HepG2 (cell line): ENCODE data around the gene FCGBP. TPM values are rescaled to one million over a fixed set of nuclear protein-coding genes. Genes with fewer than 3 reads are reported as not detected.
A peak's percentile ranks its signal among the peaks of the same experiment; 100 is the strongest.

Experiments used
- ARID2 ChIP-seq: sonication (generic); formaldehyde crosslinking; IDR thresholded peaks from 2 replicates; pipeline ENCODE4 v1.8.1; 2022; ENCODE audit warnings: mild to moderate bottlenecking, missing genetic modification reagents, borderline replicate concordance
- FOSL1 ChIP-seq: sonication (generic); formaldehyde crosslinking; IDR thresholded peaks from 2 replicates; pipeline ENCODE4 v1.9.0; 2021; ENCODE audit warnings: missing genetic modification reagents, borderline replicate concordance
- FOXA3 ChIP-seq: IDR thresholded peaks from 2 replicates; pipeline ENCODE4 v1.6.1; 2016; ENCODE audit warnings: missing genetic modification reagents, missing compliant biosample characterization
- GTF2F1 ChIP-seq: fragments of 150-350 bp; IDR thresholded peaks from 2 replicates; pipeline ENCODE4 v1.6.1; 2014; ENCODE audit warnings: low read length
- HCFC1 ChIP-seq: fragments of 150-350 bp; IDR thresholded peaks from 2 replicates; pipeline ENCODE4 v1.6.1; 2014; ENCODE audit warnings: low read depth, low read length
- KAT7 ChIP-seq: IDR thresholded peaks from 2 replicates; pipeline ENCODE4 v1.6.1; 2018; ENCODE audit warnings: borderline replicate concordance, missing compliant biosample characterization
- KDM3A ChIP-seq: IDR thresholded peaks from 2 replicates; pipeline ENCODE4 v1.6.1; 2018; ENCODE audit warnings: low read depth, missing compliant biosample characterization
- KLF16 ChIP-seq, 2 experiments: sonication (generic) in 1 of 2; formaldehyde crosslinking in 1 of 2; IDR thresholded peaks; 2 replicates each; pipeline versions ENCODE4 v1.6.1 to v1.8.0; 2016 to 2023; ENCODE audit warnings: missing genetic modification reagents in 2 of 2, missing compliant biosample characterization in 1 of 2
- MTA1 ChIP-seq: sonication (generic); formaldehyde crosslinking; IDR thresholded peaks from 2 replicates; pipeline ENCODE4 v1.4.0; 2020; ENCODE audit warnings: missing genetic modification reagents, mild to moderate bottlenecking, borderline replicate concordance
- NR2F1 ChIP-seq, 2 experiments: fragments of 450-650 bp in 1 of 2; formaldehyde crosslinking in 1 of 2; IDR thresholded peaks; 2 replicates each; pipeline versions ENCODE4 v1.5.0 to v1.6.1; 2016 to 2020; ENCODE audit warnings: mild to moderate bottlenecking in 1 of 2, missing compliant biosample characterization in 1 of 2, missing genetic modification reagents in 1 of 2, moderate library complexity in 1 of 2
- PBX2 ChIP-seq: IDR thresholded peaks from 2 replicates; pipeline ENCODE4 v1.6.1; 2016; ENCODE audit warnings: control low read depth
- SNAI1 ChIP-seq: sonication (generic); formaldehyde crosslinking; IDR thresholded peaks from 2 replicates; pipeline ENCODE4 v1.5.0; 2020; ENCODE audit warnings: mild to moderate bottlenecking, missing genetic modification reagents, borderline replicate concordance
- ZC3H13 ChIP-seq: sonication (generic); formaldehyde crosslinking; IDR thresholded peaks from 2 replicates; pipeline ENCODE4 v1.8.1; 2023; ENCODE audit warnings: mild to moderate bottlenecking, missing genetic modification reagents, moderate library complexity
- ZNF253 ChIP-seq: sonication (generic); formaldehyde crosslinking; IDR thresholded peaks from 2 replicates; pipeline ENCODE4 v1.8.0; 2022; ENCODE audit warnings: mild to moderate bottlenecking, missing genetic modification reagents, borderline replicate concordance
- ZNF33A ChIP-seq: sonication (generic); formaldehyde crosslinking; IDR thresholded peaks from 2 replicates; pipeline ENCODE4 v1.5.1; 2020; ENCODE audit warnings: missing genetic modification reagents, mild to moderate bottlenecking, moderate library complexity, borderline replicate concordance
- ZNF34 ChIP-seq: sonication (generic); formaldehyde crosslinking; IDR thresholded peaks from 2 replicates; pipeline ENCODE4 v1.4.0; 2020; ENCODE audit warnings: mild to moderate bottlenecking, missing genetic modification reagents, borderline replicate concordance
- ZNF75D ChIP-seq: sonication (generic); formaldehyde crosslinking; IDR thresholded peaks from 2 replicates; pipeline ENCODE4 v1.8.1; 2023; ENCODE audit warnings: missing genetic modification reagents, mild to moderate bottlenecking, borderline replicate concordance
- polyA plus RNA-seq, 8 experiments: library from polyadenylated mRNA; depleted of rRNA in 3 of 8; stranded (reverse) in 7 of 8; unstranded in 1 of 8; fragments of >200 nt; fragmentation: Illumina TruSeq in 4 of 8; extraction: Trizol in 4 of 8; gene quantifications; 2 replicates each; pipeline versions ENCODE4 v1.2.1 to v1.2.3, GENCODE V29; 2011 to 2016; ENCODE audit warnings: low read depth in 4 of 8, missing spikeins in 1 of 8, mixed read lengths in 1 of 8; ENCODE audit not compliant: insufficient read depth in 1 of 8
- total RNA-seq, 5 experiments: library from RNA; depleted of rRNA; stranded (reverse); fragments of >200 nt; fragmentation: Illumina TruSeq; extraction: Trizol; gene quantifications; 2 replicates each; pipeline ENCODE4 v1.2.3, GENCODE V29; 2016; ENCODE audit warnings: low read depth in 1 of 5
- TF ChIP-seq, protein P1 (sequence below): sonication (generic); formaldehyde crosslinking; IDR thresholded peaks from 2 replicates; pipeline ENCODE4 v1.5.1; 2020; ENCODE audit warnings: missing genetic modification reagents, mild to moderate bottlenecking, borderline replicate concordance
- TF ChIP-seq, protein P2 (sequence below): sonication (generic); formaldehyde crosslinking; IDR thresholded peaks from 2 replicates; pipeline ENCODE4 v1.8.1; 2023; ENCODE audit warnings: mild to moderate bottlenecking, missing genetic modification reagents
- TF ChIP-seq, protein P3 (sequence below): sonication (generic); formaldehyde crosslinking; IDR thresholded peaks from 2 replicates; pipeline ENCODE4 v1.5.0; 2020; ENCODE audit warnings: missing genetic modification reagents, mild to moderate bottlenecking, borderline replicate concordance
- TF ChIP-seq, protein P4 (sequence below): sonication (generic); formaldehyde crosslinking; IDR thresholded peaks from 2 replicates; pipeline ENCODE4 v1.4.0; 2020; ENCODE audit warnings: missing genetic modification reagents

Gene FCGBP
- total and polyA plus RNA-seq, 2 of the 13 experiments (the other 11 are each of a cell fraction or from before 2014, with no cell fraction given) = 1.3 to 7.0 TPM

DNA sequence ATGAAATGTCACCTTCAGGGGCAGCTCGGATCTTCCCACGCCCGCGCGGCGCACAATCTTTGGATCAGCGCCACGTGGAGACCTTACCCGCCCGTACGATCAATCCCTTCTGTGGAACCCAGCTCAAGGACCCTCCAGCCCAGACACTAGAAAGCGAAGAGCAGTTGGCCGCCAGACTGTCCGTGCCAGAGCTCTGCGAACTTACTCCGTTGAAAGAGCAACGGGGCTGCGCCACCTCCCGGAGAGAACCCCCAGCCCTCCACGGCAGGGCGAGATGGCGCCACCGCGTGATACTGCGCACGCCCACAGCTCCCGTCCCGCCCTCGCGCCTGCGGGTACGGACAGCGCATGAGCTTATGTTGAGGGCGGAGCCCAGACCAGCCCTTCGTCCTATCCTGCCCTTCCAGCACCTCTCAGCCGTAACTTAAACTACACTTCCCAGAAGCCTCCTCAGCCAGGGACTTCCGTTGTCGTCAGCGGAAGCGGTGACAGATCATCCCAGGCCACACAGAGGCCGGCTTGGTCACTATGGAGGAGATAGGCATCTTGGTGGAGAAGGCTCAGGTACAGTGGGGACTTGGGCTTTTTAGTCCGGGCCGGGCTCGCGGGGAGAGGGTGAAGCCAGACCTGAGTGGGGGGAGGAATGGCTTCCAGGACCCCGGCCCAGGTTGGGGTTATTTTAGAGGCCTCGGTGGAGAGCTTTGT, 36.4 kb upstream of the FCGBP start, which contains the start of gene PSMC4 (continued):
- peak in 1 of 2 experiments; percentile 91; a peak in 2 of 4 replicates for TF ChIP-seq KLF16 (CRISPR knock-in tag; IDR thresholded peaks at IDR 0.05)
- no peak for TF ChIP-seq ZNF253 (CRISPR knock-in tag)
- TF ChIP-seq ZC3H13 (CRISPR knock-in tag) = no peak
- TF ChIP-seq, protein P1, sequence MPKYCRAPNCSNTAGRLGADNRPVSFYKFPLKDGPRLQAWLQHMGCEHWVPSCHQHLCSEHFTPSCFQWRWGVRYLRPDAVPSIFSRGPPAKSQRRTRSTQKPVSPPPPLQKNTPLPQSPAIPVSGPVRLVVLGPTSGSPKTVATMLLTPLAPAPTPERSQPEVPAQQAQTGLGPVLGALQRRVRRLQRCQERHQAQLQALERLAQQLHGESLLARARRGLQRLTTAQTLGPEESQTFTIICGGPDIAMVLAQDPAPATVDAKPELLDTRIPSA (CRISPR knock-in tag) = no peak
- no peak for TF ChIP-seq NR2F1 (CRISPR knock-in tag; IDR thresholded peaks at IDR 0.05)
- no peak for TF ChIP-seq ZNF75D
- peak; percentile 93 for TF ChIP-seq KDM3A (CRISPR knock-in tag)
- TF ChIP-seq, protein P2, sequence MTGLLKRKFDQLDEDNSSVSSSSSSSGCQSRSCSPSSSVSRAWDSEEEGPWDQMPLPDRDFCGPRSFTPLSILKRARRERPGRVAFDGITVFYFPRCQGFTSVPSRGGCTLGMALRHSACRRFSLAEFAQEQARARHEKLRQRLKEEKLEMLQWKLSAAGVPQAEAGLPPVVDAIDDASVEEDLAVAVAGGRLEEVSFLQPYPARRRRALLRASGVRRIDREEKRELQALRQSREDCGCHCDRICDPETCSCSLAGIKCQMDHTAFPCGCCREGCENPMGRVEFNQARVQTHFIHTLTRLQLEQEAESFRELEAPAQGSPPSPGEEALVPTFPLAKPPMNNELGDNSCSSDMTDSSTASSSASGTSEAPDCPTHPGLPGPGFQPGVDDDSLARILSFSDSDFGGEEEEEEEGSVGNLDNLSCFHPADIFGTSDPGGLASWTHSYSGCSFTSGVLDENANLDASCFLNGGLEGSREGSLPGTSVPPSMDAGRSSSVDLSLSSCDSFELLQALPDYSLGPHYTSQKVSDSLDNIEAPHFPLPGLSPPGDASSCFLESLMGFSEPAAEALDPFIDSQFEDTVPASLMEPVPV (CRISPR knock-in tag) = no peak
- 0 out of 2 replicates have a peak, but pooled peaks have one; percentile 62 for TF ChIP-seq ZNF33A
- TF ChIP-seq, protein P3, sequence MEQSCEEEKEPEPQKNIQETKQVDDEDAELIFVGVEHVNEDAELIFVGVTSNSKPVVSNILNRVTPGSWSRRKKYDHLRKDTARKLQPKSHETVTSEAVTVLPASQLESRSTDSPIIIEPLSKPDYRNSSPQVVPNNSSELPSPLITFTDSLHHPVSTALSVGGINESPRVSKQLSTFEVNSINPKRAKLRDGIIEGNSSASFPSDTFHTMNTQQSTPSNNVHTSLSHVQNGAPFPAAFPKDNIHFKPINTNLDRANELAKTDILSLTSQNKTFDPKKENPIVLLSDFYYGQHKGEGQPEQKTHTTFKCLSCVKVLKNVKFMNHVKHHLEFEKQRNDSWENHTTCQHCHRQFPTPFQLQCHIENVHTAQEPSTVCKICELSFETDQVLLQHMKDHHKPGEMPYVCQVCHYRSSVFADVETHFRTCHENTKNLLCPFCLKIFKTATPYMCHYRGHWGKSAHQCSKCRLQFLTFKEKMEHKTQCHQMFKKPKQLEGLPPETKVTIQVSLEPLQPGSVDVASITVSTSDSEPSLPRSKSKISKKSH = peak; percentile 71; the same call in 1 of the 2 replicates
- no peak for TF ChIP-seq SNAI1 (CRISPR knock-in tag)
- TF ChIP-seq ZNF34 = no peak
- TF ChIP-seq KAT7 (CRISPR knock-in tag) = peak; percentile 96
- TF ChIP-seq, protein P4, sequence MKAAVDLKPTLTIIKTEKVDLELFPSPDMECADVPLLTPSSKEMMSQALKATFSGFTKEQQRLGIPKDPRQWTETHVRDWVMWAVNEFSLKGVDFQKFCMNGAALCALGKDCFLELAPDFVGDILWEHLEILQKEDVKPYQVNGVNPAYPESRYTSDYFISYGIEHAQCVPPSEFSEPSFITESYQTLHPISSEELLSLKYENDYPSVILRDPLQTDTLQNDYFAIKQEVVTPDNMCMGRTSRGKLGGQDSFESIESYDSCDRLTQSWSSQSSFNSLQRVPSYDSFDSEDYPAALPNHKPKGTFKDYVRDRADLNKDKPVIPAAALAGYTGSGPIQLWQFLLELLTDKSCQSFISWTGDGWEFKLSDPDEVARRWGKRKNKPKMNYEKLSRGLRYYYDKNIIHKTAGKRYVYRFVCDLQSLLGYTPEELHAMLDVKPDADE (CRISPR knock-in tag) = no peak
- TF ChIP-seq ARID2 (CRISPR knock-in tag) = no peak
- TF ChIP-seq HCFC1 = peak; percentile 96
- peak; percentile 68; the same call in 1 of the 2 replicates for TF ChIP-seq MTA1 (CRISPR knock-in tag)
- TF ChIP-seq FOSL1 = no peak
- no peak for TF ChIP-seq PBX2 (CRISPR knock-in tag)
- peak; percentile 67 for TF ChIP-seq FOXA3 (CRISPR knock-in tag)
- no peak for TF ChIP-seq GTF2F1
